HUES6 (cell line): ENCODE results near the gene PWP2.
"Not testable (repeated sequence)": the region's sequence is repeated elsewhere in the genome, so short reads cannot be mapped to it uniquely, and the experiment has no call there.

ENCODE experiments used
- H3K27ac ChIP-seq: 2 replicates; pipeline ENCODE4 v1.7.0; 2013; ENCODE audit warnings: low read depth, mild to moderate bottlenecking, low read length, inconsistent platforms
- H3K27me3 ChIP-seq: 2 replicates; pipeline ENCODE4 v1.6.1; 2013; ENCODE audit warnings: low read length; ENCODE audit not compliant: control insufficient read depth, insufficient read depth
- H3K36me3 ChIP-seq: 2 replicates; pipeline ENCODE4 v1.6.1; 2013; ENCODE audit warnings: low read length; ENCODE audit not compliant: control insufficient read depth, insufficient read depth
- H3K4me1 ChIP-seq: 2 replicates; pipeline ENCODE4 v1.6.1; 2013; ENCODE audit warnings: low read length; ENCODE audit not compliant: control insufficient read depth, insufficient read depth
- H3K4me3 ChIP-seq: 2 replicates; pipeline ENCODE4 v1.5.1; 2013; ENCODE audit warnings: low read depth, low read length
- H3K9ac ChIP-seq: one replicate; pipeline ENCODE4 v1.6.1; 2013; ENCODE audit warnings: mild to moderate bottlenecking, low read length
- H3K9me3 ChIP-seq: 2 replicates; pipeline ENCODE4 v1.6.1; 2013; ENCODE audit warnings: low read depth, low read length; ENCODE audit not compliant: control insufficient read depth, insufficient read depth

PWP2 gene

DNA sequence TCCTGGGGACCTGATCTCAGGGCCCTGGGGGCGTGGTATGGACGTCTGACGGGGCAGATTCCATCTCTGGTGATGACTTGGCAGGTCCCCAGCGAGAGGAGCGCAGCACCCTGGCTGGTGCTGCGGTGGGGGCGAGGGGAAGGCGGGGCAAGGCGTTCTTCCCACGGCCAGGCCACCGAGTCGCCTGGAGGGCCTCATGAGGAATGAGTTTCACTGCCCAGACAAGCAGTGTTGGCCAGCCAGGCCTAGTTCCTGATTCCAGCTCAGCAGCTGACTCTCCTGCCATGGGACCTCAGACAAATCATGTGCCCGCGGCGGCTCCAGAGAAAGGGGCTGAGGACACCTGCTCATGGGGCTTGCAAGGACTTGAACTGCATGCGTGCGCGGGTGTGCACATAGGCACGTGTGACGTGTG, 47.6 kb downstream of the PWP2 start:
- not testable (repeated sequence) for H3K4me3 ChIP-seq, H3K4me1 ChIP-seq, H3K9me3 ChIP-seq, H3K27me3 ChIP-seq, H3K27ac ChIP-seq, H3K9ac ChIP-seq, H3K36me3 ChIP-seq

DNA sequence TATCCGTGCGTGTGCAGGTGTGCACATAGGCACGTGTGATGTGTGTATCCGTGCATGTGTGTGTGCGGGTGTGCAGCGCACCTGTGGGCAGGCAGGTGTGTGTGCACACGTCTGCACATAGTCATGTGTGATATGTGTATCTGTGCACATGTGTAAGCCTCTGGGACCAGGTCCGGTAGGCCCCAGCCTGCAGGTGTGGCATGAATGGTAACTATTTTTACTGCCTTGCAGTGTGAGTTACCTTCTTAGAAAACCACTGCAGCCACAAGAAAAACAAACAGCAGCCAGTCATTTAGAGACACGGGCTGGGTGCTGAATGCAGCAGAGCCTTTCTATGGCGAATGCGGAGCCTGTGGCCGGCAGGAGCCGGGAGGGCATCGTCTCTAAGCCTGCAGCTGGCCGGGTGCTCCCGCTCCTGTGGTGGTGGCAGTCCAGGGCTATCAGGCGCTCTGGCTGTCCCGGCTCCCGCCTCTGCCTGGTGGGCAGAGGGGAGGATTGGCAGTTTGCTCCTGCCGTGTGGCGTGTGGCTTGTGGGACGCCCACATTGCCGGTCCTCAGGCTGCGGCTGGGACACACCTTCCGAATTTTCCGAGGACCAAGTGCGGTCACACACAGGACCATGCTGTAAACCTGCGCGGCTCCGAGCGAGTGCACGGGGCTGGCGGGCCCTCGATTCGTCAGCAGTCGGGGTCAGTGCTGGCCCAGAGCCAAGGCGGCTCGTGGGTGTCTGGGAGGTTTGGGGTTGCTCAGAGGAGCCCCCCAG, 48.2 kb downstream of the PWP2 start:
- not testable (repeated sequence) for H3K9ac ChIP-seq, H3K4me1 ChIP-seq, H3K36me3 ChIP-seq, H3K27me3 ChIP-seq, H3K9me3 ChIP-seq, H3K4me3 ChIP-seq, H3K27ac ChIP-seq

DNA sequence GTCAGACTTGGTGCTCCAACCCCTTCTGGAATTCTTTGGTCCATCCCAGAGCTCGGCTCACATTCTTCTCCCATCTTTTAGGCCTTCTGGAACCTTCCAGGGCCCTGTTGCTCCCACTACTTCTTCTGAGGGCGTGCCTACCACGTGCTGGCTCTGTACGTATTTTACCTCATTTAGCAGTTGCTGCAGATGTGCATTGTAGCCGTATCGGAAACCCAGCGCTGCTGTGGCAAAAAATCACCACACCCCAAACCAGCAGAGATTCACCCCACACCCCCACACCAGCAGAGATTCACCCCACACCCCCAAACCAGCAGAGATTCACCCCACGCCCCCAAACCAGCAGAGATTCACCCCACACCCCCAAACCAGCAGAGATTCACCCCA, 48.8 kb downstream of the PWP2 start:
- H3K4me3 ChIP-seq, H3K9ac ChIP-seq, H3K9me3 ChIP-seq, H3K27ac ChIP-seq, H3K27me3 ChIP-seq, H3K36me3 ChIP-seq, H3K4me1 ChIP-seq: not testable (repeated sequence)

DNA sequence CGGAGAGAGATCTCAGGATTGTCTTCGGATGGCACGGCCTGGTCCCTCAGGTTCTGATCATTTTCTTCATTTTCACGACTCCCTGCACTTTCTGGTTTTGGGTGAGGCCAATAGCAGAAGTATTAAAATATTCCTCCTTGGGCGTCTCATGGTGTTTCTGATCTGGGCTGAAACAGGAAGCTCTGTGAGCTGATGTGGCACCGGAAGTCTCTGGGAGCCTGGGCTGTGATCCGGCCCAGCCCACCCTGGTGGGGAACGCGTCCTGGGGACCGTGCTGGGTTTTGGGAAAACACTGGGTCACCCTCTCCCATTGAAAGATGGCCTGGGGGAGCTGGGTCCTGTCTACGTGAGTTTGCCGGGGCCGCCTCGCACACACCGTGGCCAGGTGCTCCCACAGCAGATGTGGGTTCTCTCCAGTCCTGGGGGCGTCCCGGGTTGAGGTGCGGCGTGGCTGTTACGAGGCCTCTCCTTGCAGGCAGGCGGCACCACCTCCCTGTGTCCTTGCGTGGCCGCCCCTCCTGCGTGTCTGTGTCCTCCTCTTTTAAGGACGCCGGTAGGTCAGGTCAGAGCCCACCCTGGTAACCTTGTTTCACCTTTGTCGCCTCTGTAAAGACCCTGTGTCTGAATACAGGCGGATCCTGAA, 50.4 kb downstream of the PWP2 start:
- not testable (repeated sequence) for H3K4me1 ChIP-seq, H3K9ac ChIP-seq, H3K9me3 ChIP-seq, H3K27ac ChIP-seq, H3K36me3 ChIP-seq, H3K27me3 ChIP-seq, H3K4me3 ChIP-seq

DNA sequence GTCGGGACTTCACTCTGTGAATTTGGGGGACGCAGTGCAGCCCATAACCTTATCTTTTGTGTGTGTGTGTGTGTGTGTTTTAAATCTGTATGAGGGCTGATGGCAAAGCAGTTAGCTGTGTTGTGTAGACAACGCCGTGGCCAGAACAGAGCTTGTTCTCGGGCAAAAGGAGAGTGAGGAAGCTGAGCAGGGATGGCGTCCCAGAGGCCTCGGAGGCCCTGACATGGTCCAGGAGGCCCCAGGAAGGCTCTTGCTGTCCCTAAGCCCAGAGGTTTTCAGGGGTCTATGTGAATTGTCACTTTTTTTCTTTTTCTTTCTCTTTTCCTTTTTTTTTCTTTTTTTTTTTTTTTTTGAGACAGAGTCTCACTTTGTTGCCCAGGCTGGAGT, 50.9 kb downstream of the PWP2 start:
- not testable (repeated sequence) for H3K9ac ChIP-seq, H3K4me3 ChIP-seq, H3K27me3 ChIP-seq, H3K9me3 ChIP-seq, H3K4me1 ChIP-seq, H3K27ac ChIP-seq, H3K36me3 ChIP-seq

DNA sequence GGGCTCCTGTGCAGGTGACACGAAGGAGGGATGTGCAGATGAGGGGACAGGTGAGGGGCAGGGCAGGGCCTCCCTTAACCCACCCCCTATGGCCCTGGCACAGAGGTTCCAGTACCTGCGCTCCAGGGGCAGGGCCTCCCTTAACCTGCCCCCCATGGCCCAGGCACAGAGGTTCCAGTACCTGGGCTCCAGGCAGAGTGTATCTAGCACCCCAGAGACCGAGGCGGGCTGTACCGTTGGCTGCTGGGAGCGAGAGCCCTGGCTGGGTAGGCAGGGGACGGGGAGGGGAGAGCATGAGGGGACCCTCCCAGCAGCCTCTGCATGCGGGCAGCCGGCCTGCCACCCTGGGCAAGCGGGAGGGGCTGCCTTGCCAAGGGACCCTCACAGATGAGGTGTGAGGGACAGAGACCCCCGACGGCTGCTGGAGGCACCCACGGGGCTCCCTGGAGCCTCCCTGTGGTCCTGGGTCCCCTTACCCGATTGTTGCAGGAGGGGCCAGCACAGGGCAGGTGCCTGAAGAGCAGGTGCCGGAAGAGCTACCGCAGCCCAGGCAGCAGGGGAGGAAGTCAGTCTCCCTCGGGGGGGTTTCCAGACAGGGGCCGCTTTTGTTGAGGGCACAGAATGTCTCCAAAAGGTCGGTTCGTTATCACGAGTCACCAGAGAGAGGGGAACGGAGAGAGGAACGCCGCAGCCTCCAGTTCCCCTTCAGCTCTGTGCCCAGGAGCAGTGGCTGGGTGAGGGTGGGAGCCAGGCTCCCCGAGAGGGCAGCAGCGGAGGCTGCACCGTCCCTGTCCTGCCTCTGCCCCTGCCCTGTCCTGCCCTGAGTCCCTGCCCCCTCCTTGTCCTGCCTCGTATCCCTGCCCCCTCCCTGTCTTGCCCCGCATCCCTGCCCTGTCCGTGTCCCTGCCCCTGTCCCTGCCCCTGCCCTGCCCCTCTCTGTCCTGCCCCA, 52.4 kb downstream of the PWP2 start:
- not testable (repeated sequence) for H3K9ac ChIP-seq, H3K4me3 ChIP-seq, H3K36me3 ChIP-seq, H3K27me3 ChIP-seq, H3K4me1 ChIP-seq, H3K27ac ChIP-seq, H3K9me3 ChIP-seq

DNA sequence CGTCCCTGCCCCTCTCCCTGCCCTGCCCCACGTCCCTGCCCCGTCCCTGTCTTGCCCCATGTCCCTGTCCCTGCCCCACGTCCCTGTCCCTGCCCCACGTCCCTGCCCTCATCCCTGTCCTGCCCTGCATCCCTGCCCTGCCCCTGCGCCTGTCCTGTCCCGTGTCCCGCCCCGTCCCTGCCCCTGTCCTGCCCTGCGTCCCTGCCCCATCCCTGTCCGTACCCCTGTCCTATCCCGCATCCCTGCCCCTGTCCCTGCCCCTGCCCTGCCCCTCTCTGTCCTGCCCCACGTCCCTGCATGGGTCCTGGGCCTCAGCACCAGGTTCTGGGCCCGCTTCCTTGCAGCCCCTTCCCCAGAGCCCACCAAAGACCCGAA, 53.1 kb downstream of the PWP2 start:
- not testable (repeated sequence) for H3K36me3 ChIP-seq, H3K4me1 ChIP-seq, H3K9ac ChIP-seq, H3K27me3 ChIP-seq, H3K4me3 ChIP-seq, H3K27ac ChIP-seq, H3K9me3 ChIP-seq

DNA sequence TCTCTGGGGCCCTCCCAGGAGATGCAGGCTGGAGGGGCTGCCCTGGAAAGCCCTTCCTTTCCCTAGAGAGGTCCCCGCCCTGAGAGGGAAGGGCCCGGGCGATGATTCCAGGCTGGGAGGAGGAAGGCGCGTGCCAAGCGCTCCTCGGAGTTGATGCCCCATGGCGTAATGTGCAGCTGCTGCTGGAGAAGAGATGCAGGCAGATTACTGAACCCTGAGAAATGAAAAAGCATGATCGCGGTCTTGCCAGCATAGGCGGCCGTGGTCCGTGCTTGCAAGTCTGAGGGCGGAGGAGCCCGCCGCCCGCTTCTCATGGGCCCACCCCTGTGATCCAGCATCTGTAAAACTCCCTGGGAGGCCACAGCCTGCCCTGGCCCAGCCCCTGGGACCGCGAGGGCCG, 53.6 kb downstream of the PWP2 start:
- not testable (repeated sequence) for H3K27ac ChIP-seq, H3K4me1 ChIP-seq, H3K9me3 ChIP-seq, H3K27me3 ChIP-seq, H3K36me3 ChIP-seq, H3K9ac ChIP-seq, H3K4me3 ChIP-seq

DNA sequence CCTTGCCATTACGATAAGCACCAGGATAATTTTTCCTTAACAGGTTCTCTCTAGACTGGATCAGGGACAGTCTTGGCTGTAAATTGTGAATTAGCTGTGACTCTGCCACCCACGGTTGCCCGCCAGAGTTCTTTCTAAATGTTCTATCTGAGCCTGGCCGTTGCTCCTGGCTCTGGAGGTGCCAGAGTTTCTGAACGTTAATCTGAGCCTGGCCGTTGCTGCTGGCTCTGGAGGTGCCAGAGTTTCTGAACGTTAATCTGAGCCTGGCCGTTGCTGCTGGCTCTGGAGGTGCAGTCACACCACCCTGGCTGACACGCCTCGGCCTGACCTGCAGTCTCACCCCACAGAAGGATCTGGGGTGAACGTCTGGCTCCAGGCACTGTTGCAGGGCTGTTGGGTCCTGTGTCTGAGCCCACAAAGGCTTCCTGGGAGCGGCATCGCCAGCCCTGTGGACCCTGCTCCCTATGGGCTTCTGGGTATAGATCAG, 56.0 kb downstream of the PWP2 start:
- H3K27ac ChIP-seq, H3K9me3 ChIP-seq, H3K27me3 ChIP-seq, H3K36me3 ChIP-seq, H3K4me1 ChIP-seq, H3K9ac ChIP-seq, H3K4me3 ChIP-seq: not testable (repeated sequence)

DNA sequence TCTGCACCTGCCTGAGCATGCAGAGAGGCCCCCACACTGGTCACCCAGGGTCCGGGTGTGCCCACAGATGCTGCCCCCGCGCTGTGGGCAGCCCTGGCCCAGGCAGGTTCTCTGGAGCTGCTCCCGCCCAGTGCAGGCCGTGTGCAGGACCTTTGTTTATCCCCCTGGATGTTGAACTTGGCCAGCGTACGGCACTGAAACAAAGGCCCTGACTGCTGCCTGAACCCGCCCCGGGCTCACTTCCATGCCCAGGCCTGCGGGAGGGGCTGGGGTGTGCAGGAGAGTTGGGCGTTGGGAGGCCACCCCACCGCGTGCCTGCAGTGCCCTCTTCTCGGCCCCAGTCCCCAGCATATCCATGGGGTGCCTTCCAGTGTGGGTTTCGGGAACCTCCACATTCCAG, 58.7 kb downstream of the PWP2 start:
- H3K4me3 ChIP-seq, H3K4me1 ChIP-seq, H3K36me3 ChIP-seq, H3K27me3 ChIP-seq, H3K27ac ChIP-seq, H3K9me3 ChIP-seq, H3K9ac ChIP-seq: not testable (repeated sequence)

DNA sequence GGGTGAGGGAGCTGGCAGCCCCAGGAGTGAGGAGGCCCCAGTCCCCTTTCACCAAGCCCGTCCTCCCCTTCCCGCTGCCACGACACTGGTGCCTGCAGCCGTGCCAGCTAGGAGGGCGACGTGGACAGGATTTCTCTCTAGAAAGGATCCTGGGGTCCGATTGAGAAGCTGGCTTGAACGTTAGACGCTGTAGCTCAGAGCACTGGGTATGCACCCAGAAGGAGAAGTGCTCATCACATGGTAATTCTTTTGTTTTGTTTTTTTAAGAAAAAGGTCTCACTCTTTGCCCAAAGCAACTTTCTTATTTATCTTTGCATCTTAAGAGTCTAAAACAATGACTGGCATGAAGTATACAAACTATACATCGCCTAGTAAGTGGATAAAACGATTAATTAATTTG, 60.3 kb downstream of the PWP2 start:
- H3K4me3 ChIP-seq, H3K9me3 ChIP-seq, H3K36me3 ChIP-seq, H3K4me1 ChIP-seq, H3K27ac ChIP-seq, H3K9ac ChIP-seq, H3K27me3 ChIP-seq: not testable (repeated sequence)
